ENCODE data around the gene GADD45GIP1. TPM values are rescaled to one million over a fixed set of nuclear protein-coding genes. Genes with fewer than 3 reads are reported as not detected.
"Not testable (repeated sequence)": the region's sequence is repeated elsewhere in the genome, so short reads cannot be mapped to it uniquely, and the experiment has no call there.

Gene GADD45GIP1
- polyA plus RNA-seq, 4 donors, result 23.2 to 46.5 (median 28.4) TPM

DNA sequence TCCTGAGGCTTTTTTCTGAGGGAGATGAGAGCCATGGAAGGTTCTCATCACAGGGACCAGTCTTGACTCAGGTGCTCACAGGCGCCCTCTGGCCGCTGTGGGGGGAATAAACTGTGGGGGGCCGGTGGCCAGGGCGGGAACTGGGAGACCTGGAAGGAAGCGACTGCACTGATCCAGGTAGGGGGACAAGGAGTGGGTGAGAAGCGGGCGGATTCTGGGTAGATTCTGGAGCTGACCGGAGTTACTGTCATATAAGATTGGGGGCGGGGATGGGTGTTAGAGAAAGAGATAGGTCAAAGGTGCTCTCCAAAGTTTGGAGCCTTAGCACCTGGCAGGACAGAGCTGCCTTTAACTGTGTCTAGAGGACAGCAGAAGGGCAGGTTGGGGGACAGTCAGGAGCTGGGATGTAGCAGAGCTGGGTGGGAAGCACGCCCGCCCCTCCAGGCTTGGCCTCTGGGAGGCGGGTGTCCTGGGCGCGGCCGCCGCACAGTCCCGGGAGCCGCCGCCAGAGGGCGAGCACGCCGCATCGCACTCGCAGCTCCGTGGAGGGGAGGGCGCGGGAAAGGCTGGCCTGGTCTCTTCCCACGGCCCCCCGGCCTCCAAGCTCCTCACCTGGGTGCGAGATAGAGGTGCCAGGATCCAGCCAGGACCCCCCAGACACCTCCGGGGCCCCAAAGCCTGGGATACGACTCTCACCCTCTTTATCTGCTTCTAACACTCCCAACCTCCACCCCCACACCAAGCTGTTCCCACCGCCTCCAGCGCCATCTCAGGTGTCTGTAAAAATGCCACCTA, 8.2 kb upstream of the GADD45GIP1 start:
- DNase-seq (ENCODE audit: low read depth in 4 of 4, low spot score in 3 of 4), result no peak

DNA sequence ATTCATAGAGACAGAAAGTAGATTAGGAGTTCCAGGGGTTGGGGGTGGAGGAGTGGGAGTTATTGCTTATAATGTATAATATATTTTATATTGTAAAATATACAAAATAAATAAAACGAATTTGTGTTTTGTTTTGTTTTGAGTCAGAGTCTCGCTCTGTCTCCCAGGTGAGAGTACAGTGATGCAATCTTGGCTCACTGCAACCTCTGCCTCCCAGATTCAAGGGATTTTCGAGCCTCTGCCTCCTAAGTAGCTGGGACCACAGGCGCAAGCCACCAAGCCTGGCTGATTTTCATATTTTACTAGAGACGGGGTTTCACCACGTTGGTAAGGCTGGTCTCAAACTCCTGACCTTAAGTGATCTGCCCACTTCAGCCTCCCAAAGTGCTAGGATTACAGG, 2.5 kb upstream of the GADD45GIP1 start:
- no peak for DNase-seq (ENCODE audit: low read depth in 4 of 4, low spot score in 3 of 4)

DNA sequence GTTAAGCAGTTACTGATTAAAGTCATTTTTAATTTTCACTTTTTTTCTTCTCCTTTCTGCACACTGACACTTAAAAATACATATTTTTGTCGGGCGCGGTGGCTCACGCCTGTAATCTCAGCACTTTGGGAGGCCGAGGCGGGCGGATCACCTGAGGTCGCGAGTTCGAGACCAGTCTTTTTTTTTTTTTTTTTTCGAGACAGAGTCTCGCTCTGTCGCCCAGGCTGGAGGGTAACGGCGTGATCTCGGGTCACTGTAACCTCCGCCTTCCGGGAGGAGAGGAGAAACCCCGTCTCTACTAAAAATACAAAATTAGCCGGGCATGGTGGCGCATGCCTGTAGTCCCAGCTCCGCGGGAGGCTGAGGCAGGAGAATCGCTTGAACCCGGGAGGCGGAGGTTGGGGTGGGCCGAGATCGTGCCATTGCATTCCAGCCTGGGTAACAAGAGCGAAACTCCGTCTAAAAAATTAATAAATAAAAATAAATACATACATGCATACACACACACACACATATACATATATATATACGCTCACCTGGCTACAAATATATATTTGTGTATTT, 448 bp upstream of the GADD45GIP1 start:
- not testable (repeated sequence) for DNase-seq (ENCODE audit: low read depth in 4 of 4, low spot score in 3 of 4)

DNA sequence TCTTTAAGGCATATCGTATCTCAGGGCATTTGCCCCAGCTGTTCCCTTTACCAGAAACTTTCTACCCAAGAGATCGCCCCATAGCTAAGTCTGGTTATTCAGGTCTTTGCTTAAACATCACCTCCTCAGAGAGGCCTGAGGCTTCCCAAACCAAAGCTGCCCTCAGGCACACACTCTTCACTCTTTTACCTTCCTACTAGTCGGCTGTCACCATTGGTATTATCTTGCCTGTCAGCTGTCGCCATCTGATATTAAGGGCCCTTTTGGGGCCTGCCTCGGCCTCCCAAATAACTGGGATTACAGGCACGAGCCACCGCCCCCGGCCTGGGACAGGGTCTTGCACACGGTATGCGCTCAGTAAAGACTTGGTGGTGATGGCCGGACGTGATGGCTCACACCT, 1.0 kb downstream of the GADD45GIP1 start:
- no peak for DNase-seq (ENCODE audit: low read depth in 4 of 4, low spot score in 3 of 4)

DNA sequence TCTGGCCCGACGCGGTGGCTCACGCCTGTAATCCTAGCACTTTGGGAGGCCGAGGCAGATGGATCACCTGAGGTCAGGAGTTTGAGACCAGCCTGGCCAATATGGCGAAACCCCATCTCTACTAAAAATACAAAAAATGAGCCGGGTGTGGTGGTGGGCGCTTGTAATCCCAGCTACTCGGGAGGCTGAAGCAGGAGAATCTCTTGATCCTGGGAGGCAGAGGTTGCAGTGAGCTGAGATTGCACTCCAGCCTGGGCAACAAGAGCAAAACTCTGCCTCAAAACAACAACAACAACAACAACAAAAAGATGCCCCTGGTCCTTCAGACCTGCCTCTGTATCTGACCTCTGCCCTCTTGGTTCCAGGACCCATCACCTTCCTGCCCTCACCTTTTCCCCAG, 1.4 kb downstream of the GADD45GIP1 start:
- not testable (repeated sequence) for DNase-seq (ENCODE audit: low read depth in 4 of 4, low spot score in 3 of 4)

DNA sequence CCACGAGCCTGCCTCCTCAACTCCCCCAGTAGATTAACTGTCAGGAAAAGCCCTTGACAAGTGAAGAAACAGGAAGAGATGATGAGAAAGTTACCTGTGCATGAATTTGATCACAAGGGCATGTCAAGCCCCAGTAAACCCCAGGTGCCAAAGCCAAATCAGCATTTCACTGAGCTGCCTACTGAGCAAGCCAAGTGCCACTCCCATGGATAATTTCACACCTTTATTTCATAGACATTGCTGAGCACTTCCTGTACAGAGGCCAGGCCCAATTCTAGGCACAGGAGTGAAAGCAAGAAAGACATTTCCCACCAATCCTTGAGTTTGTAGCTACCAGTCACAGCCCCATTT, 2.4 kb downstream of the GADD45GIP1 start:
- no peak for DNase-seq (ENCODE audit: low read depth in 4 of 4, low spot score in 3 of 4)

DNA sequence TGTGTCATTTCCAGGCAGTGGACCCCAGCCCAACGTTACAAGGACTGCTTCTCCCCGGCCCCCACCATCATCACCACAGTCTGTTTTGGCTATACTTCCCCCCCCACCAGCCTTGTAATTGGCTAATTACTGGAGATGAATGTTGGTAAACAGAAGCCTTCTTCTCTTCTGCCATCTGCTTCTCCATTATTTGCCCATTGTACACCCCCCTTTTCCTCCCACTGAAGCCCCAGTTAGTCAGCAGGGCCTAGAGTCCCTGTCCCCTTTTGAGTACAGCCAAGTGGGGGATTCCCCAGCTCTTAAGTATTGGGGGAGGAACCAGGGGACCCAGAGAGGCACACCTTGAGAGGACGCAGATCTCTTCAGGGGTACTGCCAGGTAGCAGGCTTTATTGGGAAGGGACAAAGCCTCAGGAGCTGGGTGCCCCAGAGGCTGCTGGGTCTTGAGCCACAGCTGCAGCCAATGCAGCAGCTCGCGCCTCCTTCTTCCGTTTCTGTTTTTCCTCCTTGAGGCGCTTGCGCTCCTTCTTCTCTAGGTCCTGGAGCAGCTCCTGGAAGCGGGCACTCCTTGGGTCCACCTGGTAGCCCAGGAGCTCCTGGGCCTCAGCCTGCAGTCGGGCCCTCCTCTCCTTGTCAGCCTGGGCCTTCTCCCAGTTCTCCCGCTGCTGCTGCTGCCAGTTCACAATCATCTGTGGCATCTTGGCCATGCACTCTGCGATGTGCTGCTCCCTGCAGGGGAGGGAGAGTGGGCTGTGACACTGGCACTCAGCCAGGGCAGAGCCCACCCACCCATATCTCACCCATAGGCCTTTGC, 3.0 kb downstream of the GADD45GIP1 start:
- no peak for DNase-seq (ENCODE audit: low read depth in 4 of 4, low spot score in 3 of 4)

DNA sequence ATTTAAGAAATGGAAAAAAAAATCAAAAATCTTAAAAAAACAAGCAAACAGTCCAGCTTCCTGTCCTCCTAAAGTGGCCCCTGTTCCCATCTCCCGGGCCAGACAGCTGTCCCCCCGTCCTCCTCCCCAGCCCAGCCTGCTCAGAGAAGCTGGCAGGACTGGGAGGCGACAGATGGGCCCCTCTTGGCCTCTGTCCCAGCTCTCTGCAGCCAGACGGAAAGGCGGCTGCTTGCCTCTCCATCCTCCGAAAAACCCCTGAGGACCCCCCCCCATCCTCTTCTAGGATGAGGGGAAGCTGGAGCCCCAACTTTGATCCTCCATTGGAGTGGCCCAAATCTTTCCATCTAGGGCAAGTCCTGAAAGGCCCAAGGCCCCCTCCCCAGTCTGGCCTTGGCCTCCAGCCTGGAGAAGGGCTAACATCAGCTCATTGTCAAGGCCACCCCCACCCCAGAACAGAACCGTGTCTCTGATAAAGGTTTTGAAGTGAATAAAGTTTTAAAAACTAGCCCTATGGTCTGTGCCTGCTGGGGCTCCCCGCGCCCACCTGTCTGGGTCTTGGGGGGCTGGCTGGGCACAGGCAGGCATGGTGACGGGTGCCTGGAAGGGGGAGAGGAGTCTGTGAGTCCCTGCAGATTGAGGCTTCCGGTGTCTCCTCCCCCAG, 3.8 kb downstream of the GADD45GIP1 start:
- DNase-seq (ENCODE audit: low read depth in 4 of 4, low spot score in 3 of 4), result no peak

DNA sequence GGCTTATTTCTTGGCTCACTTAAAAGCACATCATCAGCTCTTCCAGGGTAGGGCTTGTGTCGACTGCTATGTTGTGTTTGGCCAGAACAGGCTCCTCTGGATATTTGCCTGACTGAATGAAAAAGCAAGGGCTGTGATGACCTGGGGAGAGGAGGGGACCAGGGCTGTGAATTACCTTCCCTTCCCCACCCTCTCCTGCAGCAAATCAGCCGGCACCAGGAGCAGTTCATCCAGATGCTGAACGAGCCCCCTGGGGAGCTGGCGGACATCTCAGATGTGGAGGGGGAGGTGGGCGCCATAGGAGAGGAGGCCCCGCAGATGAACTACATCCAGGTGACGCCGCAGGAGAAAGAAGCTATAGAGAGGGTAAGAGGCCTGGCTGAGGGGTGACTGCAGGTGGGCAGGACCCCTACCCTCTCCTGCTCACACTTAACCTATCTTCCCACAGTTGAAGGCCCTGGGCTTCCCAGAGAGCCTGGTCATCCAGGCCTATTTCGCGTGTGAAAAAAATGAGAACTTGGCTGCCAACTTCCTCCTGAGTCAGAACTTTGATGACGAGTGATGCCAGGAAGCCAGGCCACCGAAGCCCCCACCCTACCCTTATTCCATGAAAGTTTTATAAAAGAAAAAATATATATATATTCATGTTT, 4.4 kb downstream of the GADD45GIP1 start:
- no peak for DNase-seq (ENCODE audit: low read depth in 4 of 4, low spot score in 3 of 4)

DNA sequence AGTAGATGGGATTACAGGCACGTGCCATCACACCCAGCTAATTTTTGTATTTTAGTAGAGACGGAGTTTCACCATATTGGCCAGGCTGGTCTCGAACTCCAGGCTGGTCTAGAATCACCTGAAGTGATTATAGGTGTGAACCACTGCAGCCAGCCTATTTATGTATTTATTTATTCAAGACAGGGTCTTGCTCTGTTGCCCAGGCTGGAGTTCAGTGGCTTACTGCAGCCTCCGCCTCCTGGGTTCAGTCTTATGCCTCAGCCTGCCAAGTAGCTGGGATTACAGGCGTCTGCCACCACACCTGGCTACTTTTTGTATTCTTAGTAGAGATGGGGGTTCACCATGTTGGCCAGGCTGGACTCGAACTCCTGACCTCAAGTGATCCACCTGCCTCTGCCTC, 5.0 kb downstream of the GADD45GIP1 start:
- not testable (repeated sequence) for DNase-seq (ENCODE audit: low read depth in 4 of 4, low spot score in 3 of 4)

DNA sequence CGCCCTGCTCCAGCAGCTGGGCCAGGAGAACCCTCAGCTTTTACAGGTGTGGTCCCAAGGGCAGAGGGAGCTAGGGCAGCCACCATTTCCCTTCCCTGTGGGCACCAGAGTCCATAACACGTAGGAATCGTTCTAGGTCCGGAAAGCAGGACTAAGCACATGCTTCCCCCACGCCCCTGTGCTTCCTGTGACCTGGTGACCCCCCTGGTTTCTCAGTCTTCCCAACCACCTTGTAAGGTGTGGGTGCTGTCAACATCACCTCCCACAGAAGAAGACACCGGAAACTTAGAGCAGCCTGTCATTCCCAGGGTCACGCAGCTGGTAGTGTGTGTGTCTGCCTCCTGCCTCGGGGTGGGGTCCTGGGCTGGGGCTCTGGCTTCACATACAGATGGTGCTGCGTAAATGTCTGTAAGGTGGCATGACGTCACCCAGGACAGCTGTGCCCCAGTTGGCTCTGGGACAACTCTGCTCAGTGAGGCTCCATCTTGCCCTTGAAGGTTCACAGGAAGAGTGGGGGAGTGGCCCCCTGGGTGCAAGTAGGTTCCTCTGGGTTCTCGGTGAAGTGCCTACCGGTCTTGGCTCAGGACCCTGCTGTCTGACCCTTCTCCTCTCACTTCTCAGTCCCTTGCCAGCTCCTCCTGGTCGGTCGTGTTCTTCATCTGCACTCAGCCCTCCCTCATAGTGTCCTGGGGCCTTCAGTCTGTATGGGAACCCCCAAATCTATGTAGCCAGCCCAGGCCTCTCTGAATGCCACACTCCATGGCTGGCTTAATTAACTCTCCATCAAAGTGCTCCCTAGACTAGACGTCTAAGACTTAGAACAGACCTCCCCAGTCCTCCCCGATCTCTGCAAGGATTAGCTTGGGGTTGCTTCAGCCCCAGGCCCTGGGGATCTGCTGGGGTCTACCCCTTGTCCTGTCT, 7.4 kb downstream of the GADD45GIP1 start:
- no peak for DNase-seq (ENCODE audit: low read depth in 4 of 4, low spot score in 3 of 4)

DNA sequence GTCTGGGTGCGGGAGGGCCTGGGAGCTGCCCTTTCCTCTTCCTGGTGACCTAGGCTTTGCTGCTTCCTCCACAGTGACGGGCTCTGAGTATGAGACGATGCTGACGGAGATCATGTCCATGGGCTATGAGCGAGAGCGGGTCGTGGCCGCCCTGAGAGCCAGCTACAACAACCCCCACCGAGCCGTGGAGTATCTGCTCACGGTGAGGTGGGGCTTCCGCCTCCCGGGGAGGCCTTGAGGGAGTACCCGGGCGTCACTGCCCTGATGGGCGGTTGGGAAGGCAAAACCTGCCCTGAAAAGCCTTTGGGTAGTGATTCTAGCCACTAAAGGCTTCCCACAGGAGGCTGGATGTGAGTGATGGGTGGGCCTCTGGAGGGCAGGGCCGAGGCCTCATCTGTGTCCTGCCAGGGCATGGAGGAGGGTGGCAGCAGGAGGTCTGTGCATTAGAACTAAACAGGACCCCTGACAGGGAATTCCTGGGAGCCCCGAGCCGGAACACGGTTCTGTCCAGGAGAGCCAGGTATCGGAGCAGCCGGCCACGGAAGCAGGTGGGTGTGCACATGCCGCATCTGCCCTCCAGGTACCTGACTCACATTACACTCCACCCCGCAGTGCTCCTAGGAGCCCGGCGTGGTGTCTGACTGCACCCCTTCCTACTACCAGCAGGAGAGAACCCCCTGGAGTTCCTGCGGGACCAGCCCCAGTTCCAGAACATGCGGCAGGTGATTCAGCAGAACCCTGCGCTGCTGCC, 8.2 kb downstream of the GADD45GIP1 start:
- DNase-seq (ENCODE audit: low read depth in 4 of 4, low spot score in 3 of 4), result no peak

DNA sequence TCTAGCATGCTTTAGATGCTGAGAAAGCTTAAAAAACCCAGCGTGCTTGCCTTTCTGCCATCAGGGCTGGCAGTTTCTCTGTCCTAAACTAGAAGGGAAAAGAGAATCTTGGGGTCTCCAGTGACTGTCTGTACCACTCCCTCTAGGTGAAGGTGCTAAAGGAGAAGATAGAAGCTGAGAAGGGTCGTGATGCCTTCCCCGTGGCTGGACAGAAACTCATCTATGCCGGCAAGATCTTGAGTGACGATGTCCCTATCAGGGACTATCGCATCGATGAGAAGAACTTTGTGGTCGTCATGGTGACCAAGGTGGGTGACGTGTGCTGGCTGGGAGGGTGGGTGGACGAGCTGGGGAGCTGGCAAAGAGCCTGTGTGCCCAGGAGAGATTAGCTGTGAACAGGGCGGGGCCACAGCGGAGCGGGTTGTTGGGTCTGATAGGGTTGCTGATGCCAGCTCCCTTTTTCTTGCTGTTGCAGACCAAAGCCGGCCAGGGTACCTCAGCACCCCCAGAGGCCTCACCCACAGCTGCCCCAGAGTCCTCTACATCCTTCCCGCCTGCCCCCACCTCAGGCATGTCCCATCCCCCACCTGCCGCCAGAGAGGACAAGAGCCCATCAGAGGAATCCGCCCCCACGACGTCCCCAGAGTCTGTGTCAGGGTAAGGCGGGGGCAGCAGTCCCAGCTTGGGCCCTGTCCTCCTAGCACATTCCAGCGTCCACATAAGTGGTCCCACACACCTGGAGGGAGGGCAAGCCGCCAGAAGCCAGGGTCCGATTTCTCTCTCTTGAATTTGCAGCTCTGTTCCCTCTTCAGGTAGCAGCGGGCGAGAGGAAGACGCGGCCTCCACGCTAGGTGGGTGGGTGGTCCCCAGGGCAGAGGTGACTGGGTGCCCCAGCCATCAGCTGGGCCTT, 9.1 kb downstream of the GADD45GIP1 start:
- DNase-seq (ENCODE audit: low read depth in 4 of 4, low spot score in 3 of 4), result no peak

DNA sequence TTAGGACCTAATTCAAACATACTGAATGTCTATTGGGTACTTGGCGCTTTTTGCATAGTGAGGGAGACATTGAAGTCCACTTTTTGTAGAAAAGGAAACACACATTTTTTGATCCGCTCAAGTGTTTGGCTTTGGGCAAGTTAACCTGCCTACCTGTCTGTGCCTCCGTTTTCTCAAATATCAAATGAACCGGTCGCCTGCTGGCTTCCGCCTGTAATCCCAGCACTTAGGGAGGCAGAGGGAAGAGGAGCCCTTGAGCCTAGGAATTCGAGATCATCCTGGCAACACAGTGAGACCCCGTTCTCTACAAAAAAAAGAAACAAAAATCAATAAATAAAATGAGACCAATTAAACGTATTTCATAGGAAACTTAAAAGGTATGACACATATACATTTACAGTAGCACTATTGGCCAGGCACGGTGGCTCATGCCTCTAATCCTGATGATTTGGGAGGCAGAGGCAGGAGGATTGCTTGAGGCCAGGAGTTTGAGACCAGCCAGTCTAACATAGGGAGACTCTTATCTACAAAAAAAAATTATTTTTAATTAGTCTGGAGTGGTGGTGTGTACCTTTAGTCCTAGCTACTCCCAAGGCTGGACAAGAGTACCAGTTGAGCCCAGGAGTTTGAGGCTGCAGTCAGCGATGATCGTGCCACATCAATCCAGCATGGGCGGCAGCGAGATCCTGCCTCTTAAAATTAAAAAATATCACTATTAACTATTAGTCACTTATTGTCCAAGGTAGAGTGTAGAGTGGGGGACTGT, 10.1 kb downstream of the GADD45GIP1 start:
- no peak for DNase-seq (ENCODE audit: low read depth in 4 of 4, low spot score in 3 of 4)

DNA sequence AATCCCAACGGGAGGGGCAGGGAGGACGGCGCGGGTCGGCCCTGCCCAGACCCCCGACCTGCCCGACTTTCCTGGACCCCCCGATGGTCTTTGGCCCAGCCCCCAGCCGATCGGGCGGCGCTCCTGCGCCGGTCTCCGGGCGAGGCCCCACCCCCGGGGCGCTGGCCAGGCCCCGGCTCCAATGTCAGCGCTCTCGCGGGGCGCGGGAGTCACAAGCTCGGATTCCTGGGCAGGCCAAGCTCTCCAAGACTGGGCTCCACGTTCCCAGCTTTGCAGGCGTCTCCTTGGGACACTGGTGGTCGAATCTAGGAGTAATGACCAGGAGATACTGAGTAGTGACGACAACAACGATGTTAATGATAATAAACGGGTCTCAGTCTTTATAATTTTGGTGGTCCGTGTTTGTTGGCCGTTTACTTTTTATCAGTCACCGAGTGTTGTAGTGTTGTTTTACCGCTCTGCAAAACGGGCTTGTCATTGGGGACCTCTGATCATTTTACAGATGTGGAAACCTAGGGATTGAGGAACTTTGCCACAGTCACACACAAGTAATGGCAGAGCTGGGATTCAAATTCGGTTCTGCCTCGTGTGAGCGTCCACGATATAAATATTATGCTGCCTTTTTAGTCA, 10.8 kb downstream of the GADD45GIP1 start:
- DNase-seq (ENCODE audit: low read depth in 4 of 4, low spot score in 3 of 4), result no peak

DNA sequence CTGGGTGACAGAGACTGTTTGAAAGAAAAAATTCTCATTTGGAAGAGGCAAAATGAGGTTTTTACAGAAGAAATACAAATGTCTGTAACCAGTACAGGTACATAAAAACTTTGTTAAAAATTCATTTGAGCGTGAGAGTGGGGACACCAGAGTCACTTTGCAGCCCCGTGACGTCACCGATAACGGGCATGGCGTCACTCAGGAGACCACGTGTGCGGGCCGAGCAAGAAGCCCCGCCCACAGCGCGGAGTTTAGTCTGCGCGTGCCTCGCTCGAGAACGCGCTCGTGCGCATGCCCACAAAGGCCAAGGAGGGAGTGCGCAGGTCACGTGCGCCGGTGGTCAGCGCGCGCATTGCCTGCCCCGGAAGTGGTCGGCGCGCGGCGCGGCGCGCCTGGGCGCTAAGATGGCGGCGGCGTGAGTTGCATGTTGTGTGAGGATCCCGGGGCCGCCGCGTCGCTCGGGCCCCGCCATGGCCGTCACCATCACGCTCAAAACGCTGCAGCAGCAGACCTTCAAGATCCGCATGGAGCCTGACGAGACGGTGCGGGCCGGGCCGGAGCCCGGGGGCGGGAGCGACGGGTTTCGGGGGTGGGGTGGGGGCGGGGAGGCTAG, 11.4 kb downstream of the GADD45GIP1 start, which contains the start of gene RAD23A:
Gene RAD23A (plus strand): TSS at position 384 of the 613 bp plus-strand sequence. CDS start 87 bp downstream, at position 471.
- peak; percentile 93 to 96 (median 96) for DNase-seq (ENCODE audit: low read depth in 4 of 4, low spot score in 3 of 4)

Measured in left renal pelvis (tissue), 4 donors.